Osteoblast (primary cell): Measurements from ENCODE around the gene RCAN2. TPM values are rescaled to one million over a fixed set of nuclear protein-coding genes. Genes with fewer than 3 reads are reported as not detected.

Experiments used
- DNase-seq: peaks from one replicate; pipeline ENCODE4 v3.0.0; 2011; ENCODE audit warnings: low spot score, mixed read lengths; ENCODE audit not compliant: insufficient read length; ENCODE audit errors: missing footprints
- H2AFZ ChIP-seq: 2 replicates; pipeline ENCODE4 v1.6.0; 2011; ENCODE audit warnings: mild to moderate bottlenecking, low read length
- H3K27ac ChIP-seq: 2 replicates; pipeline ENCODE4 v1.5.1; 2011; ENCODE audit warnings: mild to moderate bottlenecking, low read depth, low read length, moderate library complexity
- H3K27me3 ChIP-seq: 2 replicates; pipeline ENCODE4 v1.6.0; 2012; ENCODE audit warnings: mild to moderate bottlenecking, control low read depth, inconsistent platforms, low read length, moderate library complexity; ENCODE audit not compliant: insufficient read depth
- H3K36me3 ChIP-seq: 2 replicates; pipeline ENCODE4 v1.5.1; 2011; ENCODE audit warnings: mild to moderate bottlenecking, low read length, control low read depth, moderate library complexity; ENCODE audit not compliant: insufficient read depth
- H3K4me1 ChIP-seq: 2 replicates; pipeline ENCODE4 v1.5.1; 2011; ENCODE audit warnings: mild to moderate bottlenecking, low read length, control low read depth, moderate library complexity; ENCODE audit not compliant: insufficient read depth
- H3K4me2 ChIP-seq: 2 replicates; pipeline ENCODE4 v1.6.0; 2011; ENCODE audit warnings: mild to moderate bottlenecking, low read length; ENCODE audit not compliant: insufficient read depth
- H3K4me3 ChIP-seq: fragments of 200-600 bp; sonication (generic); 3 replicates; pipeline ENCODE4 v1.5.1; 2012; ENCODE audit warnings: mild to moderate bottlenecking, low read length, inconsistent platforms; ENCODE audit not compliant: insufficient read depth
- H3K79me2 ChIP-seq: 2 replicates; pipeline ENCODE4 v1.6.0; 2012; ENCODE audit warnings: mild to moderate bottlenecking, low read length, control low read depth, inconsistent platforms; ENCODE audit not compliant: insufficient read depth
- H3K9me3 ChIP-seq: 2 replicates; pipeline ENCODE4 v1.5.1; 2011; ENCODE audit warnings: low read depth, low read length, control low read depth
- H4K20me1 ChIP-seq: 2 replicates; pipeline ENCODE4 v1.6.0; 2012; ENCODE audit warnings: mild to moderate bottlenecking, low read length, control low read depth; ENCODE audit not compliant: insufficient read depth
- CTCF ChIP-seq: IDR thresholded peaks from 2 replicates; pipeline ENCODE4 v1.5.1; 2011; ENCODE audit warnings: mild to moderate bottlenecking, low read depth, low read length, moderate library complexity; ENCODE audit errors: extremely low read depth
- total RNA-seq: library from RNA; depleted of rRNA; stranded (reverse); fragments of >200 nt; gene quantifications from 2 replicates; pipeline ENCODE4 v1.2.3, GENCODE V29; 2012

RCAN2 gene
- total RNA-seq, 1 donor = 14.1 TPM

GRCh38 chr6:46207174-46207573 lies 284.1 kb downstream of the RCAN2 start:
- Histone ChIP-seq H3K4me3 (no peak overlapping the region), H3K9me3 (no peaks in the 10 kb centered on the region), H2AFZ (no peak overlapping the region), H3K79me2 (no peaks in the 10 kb centered on the region), H3K4me2 (no peak overlapping the region), H3K27me3 (peaks cover 14% of the 10 kb centered on the region), H4K20me1 (no peaks in the 10 kb centered on the region), H3K4me1 (no peaks in the 10 kb centered on the region), H3K36me3 (no peaks in the 10 kb centered on the region), H3K27ac (no peak overlapping the region)
- DNase-seq = no peak
- no peak for TF ChIP-seq CTCF

DNA sequence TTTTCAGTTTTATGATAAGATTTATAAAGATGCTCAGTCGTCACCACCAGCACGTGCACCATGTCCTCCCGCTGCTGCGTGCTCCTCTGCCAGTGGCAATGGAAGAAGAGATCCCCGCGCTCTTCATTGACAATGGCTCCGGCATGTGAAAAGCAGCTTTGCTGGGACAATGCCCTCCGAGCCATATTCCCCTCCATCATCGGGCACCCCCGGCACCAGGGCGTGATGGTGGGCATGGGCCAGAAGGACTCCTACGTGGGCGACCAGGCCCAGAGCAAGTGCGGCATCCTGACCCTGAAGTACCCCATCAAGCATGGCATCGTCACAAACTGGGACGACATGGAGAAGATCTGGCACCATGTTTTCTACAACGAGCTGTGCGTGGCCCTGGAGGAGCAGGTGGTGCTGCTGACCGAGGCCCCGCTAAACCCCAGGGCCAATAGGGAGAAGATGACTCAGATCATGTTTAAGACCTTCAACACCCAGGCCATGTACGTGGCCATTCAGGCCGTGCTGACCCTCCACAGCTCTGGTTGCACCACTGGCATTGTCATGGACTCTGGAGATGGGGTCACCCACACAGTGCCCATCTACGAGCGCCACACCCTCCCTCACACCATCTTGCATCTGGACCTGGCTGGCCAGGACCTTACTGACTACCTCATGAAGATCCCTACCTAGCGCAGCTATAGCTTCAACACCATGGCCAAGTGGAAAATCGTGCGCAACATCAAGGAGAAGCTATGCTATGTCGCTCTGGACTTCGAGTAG lies 286.2 kb downstream of the RCAN2 start:
- Histone ChIP-seq H3K4me2 (no peak overlapping the region), H4K20me1 (no peaks in the 10 kb centered on the region), H3K79me2 (no peaks in the 10 kb centered on the region), H3K4me3 (no peak overlapping the region), H3K4me1 (no peaks in the 10 kb centered on the region), H2AFZ (no peak overlapping the region), H3K9me3 (no peaks in the 10 kb centered on the region), H3K27me3 (peaks cover 16% of the 10 kb centered on the region), H3K27ac (no peak overlapping the region), H3K36me3 (no peaks in the 10 kb centered on the region)
- TF ChIP-seq CTCF = no peak
- no peak for DNase-seq

DNA sequence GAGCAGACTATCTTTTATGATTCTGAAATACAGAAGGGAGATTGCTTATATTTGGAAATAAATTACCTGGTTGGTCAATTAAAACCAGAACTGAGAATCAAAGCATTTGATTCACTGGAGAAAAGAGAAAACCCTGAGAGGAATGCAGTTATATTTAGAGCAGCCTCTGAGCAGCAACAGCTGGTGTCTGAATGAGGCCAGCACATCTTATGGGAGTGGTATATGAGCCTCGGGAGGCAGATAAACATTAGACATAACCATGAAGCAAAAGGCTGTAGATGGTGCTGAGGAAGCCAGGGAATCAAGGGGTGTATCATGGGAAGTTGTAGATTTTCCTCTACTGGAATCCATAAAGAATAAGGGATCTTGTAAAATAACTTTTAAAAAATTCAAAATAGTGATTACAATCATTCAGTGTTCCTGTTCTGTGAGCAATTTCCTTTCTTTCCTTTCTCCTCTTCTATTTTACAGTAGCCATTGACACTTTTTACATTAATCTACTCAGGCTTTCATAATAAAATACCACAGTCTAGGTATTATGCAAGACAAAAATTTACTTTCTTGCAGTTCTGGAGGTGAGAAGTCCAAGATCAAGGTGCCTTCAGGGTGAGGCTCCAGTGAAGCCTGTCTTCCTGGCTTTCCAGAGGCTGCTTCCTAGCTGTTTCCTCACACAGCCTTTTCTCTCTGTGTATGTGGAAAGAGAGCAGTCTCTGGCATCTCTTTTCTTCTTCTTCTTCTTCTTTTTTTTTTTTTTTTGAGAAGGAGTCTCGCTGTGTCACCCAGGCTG lies 287.7 kb downstream of the RCAN2 start:
- peak; percentile 62 for DNase-seq
- Histone ChIP-seq H3K4me1 (no peaks in the 10 kb centered on the region), H4K20me1 (no peaks in the 10 kb centered on the region), H3K27me3 (peaks cover 13% of the 10 kb centered on the region), H2AFZ (no peak overlapping the region), H3K27ac (no peak overlapping the region), H3K4me2 (no peak overlapping the region), H3K36me3 (no peaks in the 10 kb centered on the region), H3K79me2 (no peaks in the 10 kb centered on the region), H3K4me3 (no peak overlapping the region), H3K9me3 (no peaks in the 10 kb centered on the region)
- TF ChIP-seq CTCF = no peak

DNA sequence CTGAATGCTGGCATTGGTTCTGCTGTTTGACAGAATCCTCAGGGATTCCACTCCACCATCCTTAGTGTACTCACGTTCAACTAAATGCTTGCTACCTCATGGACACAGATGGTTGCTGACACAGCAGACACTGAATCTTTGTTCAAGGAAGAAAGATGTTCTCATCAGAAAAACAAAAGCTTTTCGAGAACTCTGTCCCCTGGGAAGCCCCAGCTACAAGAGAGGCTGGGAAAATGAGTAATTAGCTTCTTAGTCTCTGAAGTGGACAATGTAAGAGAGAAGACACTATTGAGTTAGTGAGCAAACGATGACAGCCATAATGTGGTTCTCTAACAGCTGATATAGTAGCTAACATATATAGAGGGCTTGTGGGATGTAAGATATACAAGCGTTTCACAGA lies 289.5 kb downstream of the RCAN2 start:
- H2AFZ ChIP-seq = no peak overlapping the region
- no peak overlapping the region for H3K4me2 ChIP-seq
- H4K20me1 ChIP-seq = no peaks in the 10 kb centered on the region
- no peak for DNase-seq
- no peaks in the 10 kb centered on the region for H3K9me3 ChIP-seq
- peaks cover 13% of the 10 kb centered on the region for H3K27me3 ChIP-seq
- no peak overlapping the region for H3K4me3 ChIP-seq
- no peaks in the 10 kb centered on the region for H3K4me1 ChIP-seq
- no peak overlapping the region for H3K27ac ChIP-seq
- no peak for TF ChIP-seq CTCF
- no peaks in the 10 kb centered on the region for H3K36me3 ChIP-seq
- no peaks in the 10 kb centered on the region for H3K79me2 ChIP-seq
